ENCODE data around the gene FAM3B.
A peak's percentile ranks its signal among the peaks of the same experiment; 100 is the strongest.

The FAM3B gene

DNA sequence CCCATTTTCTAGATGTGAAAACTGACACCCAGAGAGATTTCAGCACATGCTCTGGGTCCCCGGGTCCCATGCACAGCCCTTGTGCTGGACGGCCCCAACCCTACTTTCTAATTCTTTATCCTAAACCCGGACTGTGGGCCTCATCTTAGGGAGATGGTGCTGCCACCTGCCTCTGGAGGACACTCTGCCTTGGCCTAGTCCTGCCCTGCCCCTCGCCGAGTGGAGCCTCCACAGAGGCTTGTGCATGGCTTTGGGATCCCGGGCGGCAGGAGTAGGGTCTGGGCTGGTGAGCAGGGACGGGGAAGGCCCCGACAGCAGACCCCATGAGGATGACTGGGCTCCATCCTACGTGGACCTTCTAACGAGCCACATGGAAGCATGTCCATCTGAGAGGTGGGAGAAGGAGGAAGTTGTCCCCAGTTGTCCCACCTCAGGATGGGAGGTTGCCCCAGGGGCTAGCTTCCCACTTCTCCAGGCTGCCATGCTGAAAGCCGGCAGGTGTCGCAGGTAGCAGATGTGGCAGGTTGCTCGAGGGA lies 57.6 kb downstream of the FAM3B start:
- TF ChIP-seq, protein P1, sequence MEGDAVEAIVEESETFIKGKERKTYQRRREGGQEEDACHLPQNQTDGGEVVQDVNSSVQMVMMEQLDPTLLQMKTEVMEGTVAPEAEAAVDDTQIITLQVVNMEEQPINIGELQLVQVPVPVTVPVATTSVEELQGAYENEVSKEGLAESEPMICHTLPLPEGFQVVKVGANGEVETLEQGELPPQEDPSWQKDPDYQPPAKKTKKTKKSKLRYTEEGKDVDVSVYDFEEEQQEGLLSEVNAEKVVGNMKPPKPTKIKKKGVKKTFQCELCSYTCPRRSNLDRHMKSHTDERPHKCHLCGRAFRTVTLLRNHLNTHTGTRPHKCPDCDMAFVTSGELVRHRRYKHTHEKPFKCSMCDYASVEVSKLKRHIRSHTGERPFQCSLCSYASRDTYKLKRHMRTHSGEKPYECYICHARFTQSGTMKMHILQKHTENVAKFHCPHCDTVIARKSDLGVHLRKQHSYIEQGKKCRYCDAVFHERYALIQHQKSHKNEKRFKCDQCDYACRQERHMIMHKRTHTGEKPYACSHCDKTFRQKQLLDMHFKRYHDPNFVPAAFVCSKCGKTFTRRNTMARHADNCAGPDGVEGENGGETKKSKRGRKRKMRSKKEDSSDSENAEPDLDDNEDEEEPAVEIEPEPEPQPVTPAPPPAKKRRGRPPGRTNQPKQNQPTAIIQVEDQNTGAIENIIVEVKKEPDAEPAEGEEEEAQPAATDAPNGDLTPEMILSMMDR (IDR thresholded peaks at IDR 0.05; ENCODE audit: low read length, missing control alignments): peak; percentile 1
- DNase-seq (ENCODE audit: low read depth): no peak

GRCh38 chr21:41374867-41375533 lies 58.4 kb downstream of the FAM3B start:
- no peak overlapping the region for H3K4me3 ChIP-seq (replicated peaks; ENCODE audit: low read depth, low read length)
- TF ChIP-seq, protein P1 (IDR thresholded peaks at IDR 0.05; ENCODE audit: low read length, missing control alignments): no peak
- no peak for DNase-seq (ENCODE audit: low read depth)

More for the DNA sequence above, 57.6 kb downstream of the FAM3B start:
- H3K4me3 ChIP-seq (replicated peaks; ENCODE audit: low read depth, low read length): no peak overlapping the region

DNA sequence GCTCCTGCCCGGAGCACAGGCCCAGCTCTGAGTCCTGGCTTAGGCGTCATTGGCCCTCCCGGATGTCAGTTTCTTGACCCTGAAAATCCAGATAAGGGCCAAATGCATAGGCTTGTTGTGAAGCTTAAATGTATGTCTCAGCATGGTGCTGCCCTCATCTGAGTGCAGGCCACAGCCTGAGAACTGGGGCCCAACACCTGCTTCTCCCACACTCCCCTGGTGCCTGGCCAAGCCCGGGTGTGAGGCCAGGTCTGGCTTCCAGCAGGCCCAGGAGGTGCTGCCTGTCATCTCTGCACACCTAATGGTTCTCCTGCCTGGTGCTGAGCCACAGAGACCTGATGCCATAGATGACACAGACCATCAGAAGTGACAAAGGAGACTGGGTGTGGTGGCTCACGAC lies 59.3 kb downstream of the FAM3B start:
- no peak overlapping the region for H3K4me3 ChIP-seq (replicated peaks; ENCODE audit: low read depth, low read length)
- DNase-seq (ENCODE audit: low read depth): no peak

DNA sequence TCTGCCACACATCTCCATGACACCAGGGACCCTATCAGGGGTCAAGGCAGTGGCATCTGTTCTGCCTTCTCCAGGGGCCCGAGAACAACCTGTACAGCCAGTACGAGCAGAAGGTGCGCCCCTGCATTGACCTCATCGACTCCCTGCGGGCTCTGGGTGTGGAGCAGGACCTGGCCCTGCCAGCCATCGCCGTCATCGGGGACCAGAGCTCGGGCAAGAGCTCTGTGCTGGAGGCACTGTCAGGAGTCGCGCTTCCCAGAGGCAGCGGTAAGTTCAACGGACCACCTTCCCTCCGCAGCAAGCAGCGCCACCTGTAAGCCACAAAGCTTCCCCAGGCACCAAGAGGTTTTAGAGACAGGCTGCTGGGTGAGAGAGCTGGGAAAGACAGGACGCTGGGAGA lies 61.1 kb downstream of the FAM3B start:
- no peak overlapping the region for H3K4me3 ChIP-seq (replicated peaks; ENCODE audit: low read depth, low read length)
- TF ChIP-seq, protein P1 (IDR thresholded peaks at IDR 0.05; ENCODE audit: low read length, missing control alignments): no peak
- no peak for DNase-seq (ENCODE audit: low read depth)

More for the DNA sequence above, 59.3 kb downstream of the FAM3B start:
- TF ChIP-seq, protein P1 (IDR thresholded peaks at IDR 0.05; ENCODE audit: low read length, missing control alignments): no peak

DNA sequence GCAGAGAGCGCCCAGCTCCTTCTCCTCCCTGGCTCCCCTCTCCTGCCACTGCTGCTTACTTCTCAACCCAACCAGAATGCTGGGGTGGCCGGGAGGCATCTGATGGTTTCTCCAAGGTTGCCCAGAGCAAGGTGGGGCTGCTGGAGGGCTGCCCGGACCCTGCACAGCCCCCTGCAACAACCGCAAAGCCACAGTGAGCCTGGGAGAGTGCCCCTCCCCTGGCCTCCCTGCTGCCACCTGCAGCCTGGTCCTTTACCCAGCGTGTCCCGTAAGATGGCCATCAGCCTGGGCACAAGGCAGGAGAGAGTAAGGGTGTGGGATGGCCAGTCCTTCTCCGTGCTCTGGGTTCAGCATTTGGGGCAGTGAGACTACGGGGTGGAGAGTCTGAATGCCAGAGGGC lies 62.2 kb downstream of the FAM3B start:
- no peak for DNase-seq (ENCODE audit: low read depth)
- TF ChIP-seq, protein P1 (IDR thresholded peaks at IDR 0.05; ENCODE audit: low read length, missing control alignments): no peak
- H3K4me3 ChIP-seq (replicated peaks; ENCODE audit: low read depth, low read length): no peak overlapping the region

DNA sequence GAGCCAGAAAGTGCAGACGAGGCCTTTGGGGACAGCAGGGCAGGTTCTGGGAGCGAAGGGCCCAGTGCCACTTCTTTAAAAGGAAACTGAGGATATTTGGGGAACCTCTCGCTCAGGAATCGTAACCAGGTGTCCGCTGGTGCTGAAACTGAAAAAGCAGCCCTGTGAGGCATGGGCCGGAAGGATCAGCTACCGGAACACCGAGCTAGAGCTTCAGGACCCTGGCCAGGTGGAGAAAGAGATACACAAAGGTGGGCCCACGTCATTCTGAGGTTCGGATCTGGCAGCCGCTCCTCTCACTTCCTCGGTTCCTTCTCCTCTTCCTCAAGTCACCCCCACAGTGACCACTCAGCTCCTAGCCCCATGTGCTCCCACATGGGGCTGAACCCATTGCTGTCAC lies 63.3 kb downstream of the FAM3B start:
- no peak overlapping the region for H3K4me3 ChIP-seq (replicated peaks; ENCODE audit: low read depth, low read length)
- TF ChIP-seq, protein P1 (IDR thresholded peaks at IDR 0.05; ENCODE audit: low read length, missing control alignments): no peak
- DNase-seq (ENCODE audit: low read depth): no peak

DNA sequence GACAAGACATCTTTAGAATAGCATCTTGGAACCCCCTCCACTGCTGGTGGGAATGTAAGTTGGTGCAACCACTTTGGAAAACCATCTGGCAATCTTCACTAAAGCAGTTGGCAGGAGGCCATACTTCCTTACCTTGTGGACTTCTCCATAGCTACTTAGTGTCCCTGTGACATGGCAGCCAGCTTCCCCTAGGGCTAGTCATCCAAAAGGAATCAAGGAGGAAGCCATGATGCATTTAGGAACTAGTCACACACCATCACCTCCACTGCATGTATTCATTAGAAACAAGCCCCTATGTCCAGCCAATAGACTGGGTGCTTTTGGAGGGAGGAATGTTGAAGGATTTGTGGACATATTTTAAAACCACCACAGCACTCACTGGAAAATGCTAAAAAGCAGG lies 65.1 kb downstream of the FAM3B start:
- DNase-seq (ENCODE audit: low read depth): no peak
- TF ChIP-seq, protein P1 (IDR thresholded peaks at IDR 0.05; ENCODE audit: low read length, missing control alignments): no peak
- H3K4me3 ChIP-seq (replicated peaks; ENCODE audit: low read depth, low read length): no peak overlapping the region

All from fibroblast of pulmonary artery (primary cell).